ENCODE measurements around the gene SNX30.

The SNX30 gene
- 39.3 to 49.6 (median 47.4) reads per million in 3 donors for total RNA-seq

DNA sequence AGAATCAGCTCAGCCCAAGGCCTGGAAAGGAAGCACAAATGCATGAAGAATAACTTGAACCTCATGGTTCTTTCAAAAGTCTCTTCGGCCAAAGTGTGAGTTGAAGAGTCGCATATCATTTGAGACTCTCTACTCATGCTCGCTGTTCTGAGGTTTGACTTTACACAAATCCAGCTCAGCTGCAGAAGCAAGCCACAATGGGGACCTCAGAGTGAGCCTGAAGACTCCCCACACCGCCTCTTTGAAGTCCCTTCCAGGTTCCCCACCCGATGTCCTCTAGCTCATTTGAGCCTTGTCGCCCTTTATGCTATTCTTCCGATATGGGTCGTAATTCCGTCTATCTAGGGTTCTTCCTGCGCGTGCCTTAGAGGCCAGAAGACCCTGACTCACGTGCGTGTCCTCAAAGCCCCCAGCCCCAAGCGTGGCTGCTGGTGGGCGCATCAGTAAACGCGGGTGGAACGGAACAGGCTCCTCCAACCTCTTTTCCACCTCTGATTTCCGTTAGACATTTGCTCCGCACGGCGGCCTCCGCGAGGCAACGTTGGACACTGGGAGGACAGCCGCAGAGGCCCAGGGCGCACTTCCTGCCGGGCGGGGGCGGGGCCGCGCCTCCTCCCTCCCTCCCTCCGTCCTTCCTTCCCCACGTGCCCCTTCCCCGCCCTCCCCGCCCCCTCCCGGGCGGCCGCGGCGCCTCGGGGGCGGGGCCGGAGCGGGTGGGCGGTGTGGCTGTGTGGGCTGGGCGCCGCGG is at the start of gene SNX30:
Gene SNX30 (plus strand): TSS at position 745 of the 748 bp plus-strand sequence. CDS start 242 bp downstream, outside the sequence.
- Histone ChIP-seq H3K27ac (ENCODE audit: insufficient read depth, low read length, poor library complexity, severe bottlenecking) (peak within 1 kb of the TSS; percentile 69), H3K36me3 (ENCODE audit: control insufficient read depth, insufficient read depth, low read length) (no peaks in the 10 kb centered on the region), H3K27me3 (replicated peaks; ENCODE audit: control insufficient read depth, insufficient read depth, low read length, poor library complexity, severe bottlenecking) (no peaks in the 10 kb centered on the region), H3K4me3 (ENCODE audit: insufficient read depth, low read depth, low read length, poor library complexity, severe bottlenecking) (peak within 1 kb of the TSS; percentile 82), H3K4me1 (ENCODE audit: control insufficient read depth, insufficient read depth, low read length, poor library complexity, severe bottlenecking) (peaks cover 33% of the 10 kb centered on the region), H3K9me3 (ENCODE audit: control insufficient read depth, low read length) (no peaks in the 10 kb centered on the region)
- DNase-seq = peak; percentile 64 to 72 (median 69)

DNA sequence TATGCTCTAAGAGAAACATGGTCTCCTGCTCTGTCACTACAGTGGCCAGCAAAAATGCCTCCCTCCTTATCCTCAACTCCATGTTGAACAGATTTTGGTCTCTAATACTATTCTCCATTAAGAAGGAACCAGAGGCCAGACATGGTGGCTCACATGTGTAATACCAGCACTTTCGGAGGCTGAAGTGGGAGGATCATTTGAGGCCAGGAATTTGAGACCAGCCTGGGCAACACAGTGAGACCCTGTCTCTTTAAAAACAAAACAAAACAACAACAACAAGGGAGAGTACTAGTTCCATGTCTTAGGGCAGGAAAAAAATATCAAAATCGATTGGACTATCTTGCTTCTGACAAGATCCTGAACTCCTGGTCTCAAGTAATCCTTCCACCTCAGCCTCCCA is 47.3 kb upstream of the SNX30 start:
- no peak overlapping the region for H3K27ac ChIP-seq (ENCODE audit: insufficient read depth, low read length, poor library complexity, severe bottlenecking)
- H3K9me3 ChIP-seq (ENCODE audit: control insufficient read depth, low read length) = no peaks in the 10 kb centered on the region
- peaks cover 3% of the 10 kb centered on the region for H3K36me3 ChIP-seq (ENCODE audit: control insufficient read depth, insufficient read depth, low read length)
- no peaks in the 10 kb centered on the region for H3K27me3 ChIP-seq (replicated peaks; ENCODE audit: control insufficient read depth, insufficient read depth, low read length, poor library complexity, severe bottlenecking)
- no peak overlapping the region for H3K4me3 ChIP-seq (ENCODE audit: insufficient read depth, low read depth, low read length, poor library complexity, severe bottlenecking)
- H3K4me1 ChIP-seq (ENCODE audit: control insufficient read depth, insufficient read depth, low read length, poor library complexity, severe bottlenecking) = no peaks in the 10 kb centered on the region
- DNase-seq = no peak

DNA sequence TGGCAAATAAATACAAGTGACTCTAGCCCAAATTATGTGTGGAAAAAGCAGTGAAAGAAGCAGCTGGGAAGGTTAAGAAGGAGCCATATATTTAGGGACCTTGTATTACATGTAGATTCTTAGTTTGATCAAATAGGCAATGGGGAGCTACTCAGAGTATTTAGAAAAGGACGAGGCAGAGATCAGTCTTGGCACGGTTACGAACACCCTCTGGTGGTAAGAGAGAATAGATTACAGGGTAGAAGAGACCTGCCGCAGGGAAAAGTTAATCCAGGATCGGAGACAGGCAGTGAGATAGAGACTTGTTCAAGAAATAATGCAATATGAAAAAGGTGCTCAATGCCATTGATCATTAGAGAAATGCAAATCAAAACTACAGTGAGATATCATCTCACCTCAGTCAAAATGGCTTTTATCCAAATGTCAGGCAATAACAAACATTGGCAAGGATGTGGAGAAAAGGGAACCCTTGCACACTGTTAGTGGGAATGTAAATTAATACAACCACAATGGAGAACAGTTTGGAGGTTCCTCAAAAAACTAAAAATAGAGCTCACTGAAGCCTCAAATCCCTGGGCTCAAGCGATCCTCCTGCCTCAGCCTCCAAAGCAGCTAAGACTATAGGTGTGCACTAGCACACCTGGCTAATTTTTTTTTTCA is 44.7 kb upstream of the SNX30 start:
- Histone ChIP-seq H3K36me3 (ENCODE audit: control insufficient read depth, insufficient read depth, low read length) (no peaks in the 10 kb centered on the region), H3K27me3 (replicated peaks; ENCODE audit: control insufficient read depth, insufficient read depth, low read length, poor library complexity, severe bottlenecking) (no peaks in the 10 kb centered on the region), H3K27ac (ENCODE audit: insufficient read depth, low read length, poor library complexity, severe bottlenecking) (no peak overlapping the region), H3K9me3 (ENCODE audit: control insufficient read depth, low read length) (no peaks in the 10 kb centered on the region), H3K4me1 (ENCODE audit: control insufficient read depth, insufficient read depth, low read length, poor library complexity, severe bottlenecking) (no peaks in the 10 kb centered on the region), H3K4me3 (ENCODE audit: insufficient read depth, low read depth, low read length, poor library complexity, severe bottlenecking) (no peak overlapping the region)
- no peak for DNase-seq

GRCh38 chr9:112711050-112711689 is 39.4 kb upstream of the SNX30 start:
- H3K27me3 ChIP-seq (replicated peaks; ENCODE audit: control insufficient read depth, insufficient read depth, low read length, poor library complexity, severe bottlenecking) = no peaks in the 10 kb centered on the region
- H3K4me3 ChIP-seq (ENCODE audit: insufficient read depth, low read depth, low read length, poor library complexity, severe bottlenecking) = no peak overlapping the region
- no peaks in the 10 kb centered on the region for H3K4me1 ChIP-seq (ENCODE audit: control insufficient read depth, insufficient read depth, low read length, poor library complexity, severe bottlenecking)
- H3K36me3 ChIP-seq (ENCODE audit: control insufficient read depth, insufficient read depth, low read length) = peaks cover 10% of the 10 kb centered on the region
- no peak overlapping the region for H3K27ac ChIP-seq (ENCODE audit: insufficient read depth, low read length, poor library complexity, severe bottlenecking)
- DNase-seq = no peak
- no peaks in the 10 kb centered on the region for H3K9me3 ChIP-seq (ENCODE audit: control insufficient read depth, low read length)

DNA sequence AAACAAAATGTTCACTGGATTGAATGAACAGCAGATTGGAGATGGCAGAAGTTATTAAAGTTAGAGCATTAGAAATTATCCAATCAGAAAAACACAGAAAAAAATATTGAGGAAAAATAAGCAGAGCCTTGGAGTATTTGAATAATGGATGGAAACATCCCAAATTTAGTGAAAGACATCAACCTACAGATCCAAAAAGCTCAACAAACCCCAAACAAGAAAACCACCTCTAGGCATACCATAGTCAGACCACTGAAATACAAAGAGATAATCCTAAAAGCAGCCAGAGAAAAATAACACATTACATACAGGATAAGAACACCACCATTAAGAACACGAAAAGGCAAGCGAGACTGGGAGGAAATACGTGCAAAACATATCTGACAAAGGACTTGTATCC is 37.9 kb upstream of the SNX30 start:
- Histone ChIP-seq H3K27me3 (replicated peaks; ENCODE audit: control insufficient read depth, insufficient read depth, low read length, poor library complexity, severe bottlenecking) (no peaks in the 10 kb centered on the region), H3K27ac (ENCODE audit: insufficient read depth, low read length, poor library complexity, severe bottlenecking) (no peak overlapping the region), H3K4me1 (ENCODE audit: control insufficient read depth, insufficient read depth, low read length, poor library complexity, severe bottlenecking) (no peaks in the 10 kb centered on the region), H3K9me3 (ENCODE audit: control insufficient read depth, low read length) (no peaks in the 10 kb centered on the region), H3K36me3 (ENCODE audit: control insufficient read depth, insufficient read depth, low read length) (peaks cover 10% of the 10 kb centered on the region), H3K4me3 (ENCODE audit: insufficient read depth, low read depth, low read length, poor library complexity, severe bottlenecking) (no peak overlapping the region)
- DNase-seq = no peak

GRCh38 chr9:112717661-112718331 is 32.8 kb upstream of the SNX30 start, which contains the start of gene INIP:
INIP (minus strand) TSS chr9:112718117; CDS start chr9:112716485, 1,632 bp downstream.
- H3K4me3 ChIP-seq (ENCODE audit: insufficient read depth, low read depth, low read length, poor library complexity, severe bottlenecking) = peak within 1 kb of the TSS; percentile 68
- H3K9me3 ChIP-seq (ENCODE audit: control insufficient read depth, low read length) = no peaks in the 10 kb centered on the region
- DNase-seq = peak; percentile 94 to 97 (median 96)
- H3K36me3 ChIP-seq (ENCODE audit: control insufficient read depth, insufficient read depth, low read length) = no peaks in the 10 kb centered on the region
- no peaks in the 10 kb centered on the region for H3K27me3 ChIP-seq (replicated peaks; ENCODE audit: control insufficient read depth, insufficient read depth, low read length, poor library complexity, severe bottlenecking)
- H3K27ac ChIP-seq (ENCODE audit: insufficient read depth, low read length, poor library complexity, severe bottlenecking) = peak within 1 kb of the TSS; percentile 82
- no peaks in the 10 kb centered on the region for H3K4me1 ChIP-seq (ENCODE audit: control insufficient read depth, insufficient read depth, low read length, poor library complexity, severe bottlenecking)

DNA sequence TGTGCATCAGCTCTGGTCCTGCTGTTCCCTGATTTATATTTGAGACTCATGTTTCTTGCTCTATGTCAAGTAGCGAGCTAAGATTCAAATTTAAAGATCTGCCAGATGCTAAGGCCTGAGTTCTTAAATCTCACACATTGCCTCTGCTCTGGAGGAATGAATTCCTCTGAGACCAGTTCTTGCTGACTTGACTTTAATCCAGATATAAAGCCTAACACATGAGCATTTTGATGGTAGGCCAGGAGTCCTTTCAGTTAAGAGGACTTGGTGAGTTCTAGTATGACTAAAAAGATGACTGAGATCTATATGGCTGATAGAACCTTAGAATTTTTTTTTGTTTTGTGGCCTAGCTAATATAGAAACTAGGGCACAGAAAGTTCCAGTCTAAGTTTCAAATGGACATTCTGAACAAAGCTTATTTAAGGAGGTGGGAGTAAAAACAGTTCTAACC is 31.3 kb upstream of the SNX30 start:
- Histone ChIP-seq H3K4me3 (ENCODE audit: insufficient read depth, low read depth, low read length, poor library complexity, severe bottlenecking) (no peak overlapping the region), H3K4me1 (ENCODE audit: control insufficient read depth, insufficient read depth, low read length, poor library complexity, severe bottlenecking) (no peaks in the 10 kb centered on the region), H3K9me3 (ENCODE audit: control insufficient read depth, low read length) (no peaks in the 10 kb centered on the region), H3K27ac (ENCODE audit: insufficient read depth, low read length, poor library complexity, severe bottlenecking) (no peak overlapping the region), H3K27me3 (replicated peaks; ENCODE audit: control insufficient read depth, insufficient read depth, low read length, poor library complexity, severe bottlenecking) (no peaks in the 10 kb centered on the region), H3K36me3 (ENCODE audit: control insufficient read depth, insufficient read depth, low read length) (no peaks in the 10 kb centered on the region)
- no peak for DNase-seq

DNA sequence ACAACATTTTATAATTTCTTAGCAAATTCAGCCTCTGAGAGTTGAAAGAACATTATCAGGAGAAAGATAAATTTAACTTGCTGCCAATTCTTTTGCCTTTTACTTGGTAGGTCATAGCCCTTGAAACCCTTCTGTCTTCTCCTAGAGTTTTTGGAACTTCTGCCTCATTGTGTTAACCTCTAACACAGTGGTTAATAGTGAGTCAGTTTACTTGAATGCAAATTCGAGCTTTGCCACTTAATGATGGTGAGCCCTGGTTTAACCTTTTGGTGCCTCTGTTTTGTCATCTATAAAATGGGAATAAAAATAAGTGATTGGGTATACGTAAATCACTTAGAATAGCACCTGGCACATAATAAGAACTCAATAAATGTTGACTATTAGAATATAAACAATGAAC is 30.9 kb upstream of the SNX30 start:
- H3K9me3 ChIP-seq (ENCODE audit: control insufficient read depth, low read length) = no peaks in the 10 kb centered on the region
- DNase-seq = no peak

DNA sequence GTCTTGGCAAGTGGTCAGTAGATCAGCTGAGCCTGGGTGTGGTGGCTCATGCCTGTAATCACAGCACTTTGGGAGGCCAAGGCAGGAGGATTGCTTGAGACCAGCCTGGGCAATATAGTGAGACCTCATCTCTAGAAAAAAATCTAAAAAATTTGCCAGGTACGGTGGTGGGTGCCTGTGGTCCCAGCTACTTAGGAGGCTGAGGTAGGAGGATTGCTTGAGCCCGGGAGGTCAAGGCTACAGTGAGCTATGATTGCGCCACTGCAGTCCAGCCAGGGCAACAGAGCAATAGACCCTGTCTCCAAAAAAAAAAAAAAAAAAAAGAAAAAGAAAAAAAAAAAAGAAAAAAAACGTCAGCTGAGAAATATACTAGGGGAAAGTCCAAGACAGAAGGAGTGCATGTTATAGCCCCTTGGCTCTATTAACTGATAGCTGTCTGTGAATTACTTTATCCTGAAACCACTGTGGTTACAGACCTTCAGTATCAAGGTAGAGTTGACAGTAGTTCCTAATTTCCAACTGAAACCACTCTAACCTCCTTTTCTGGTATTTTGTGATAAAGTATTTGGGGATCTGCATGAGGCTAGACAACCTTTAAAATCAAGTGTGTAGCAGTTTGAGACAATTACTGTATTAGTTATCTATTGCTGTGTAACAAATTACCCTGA is 30.3 kb upstream of the SNX30 start:
- DNase-seq = no peak
- Histone ChIP-seq H3K9me3 (ENCODE audit: control insufficient read depth, low read length) (no peaks in the 10 kb centered on the region), H3K27me3 (replicated peaks; ENCODE audit: control insufficient read depth, insufficient read depth, low read length, poor library complexity, severe bottlenecking) (no peaks in the 10 kb centered on the region), H3K4me1 (ENCODE audit: control insufficient read depth, insufficient read depth, low read length, poor library complexity, severe bottlenecking) (no peaks in the 10 kb centered on the region), H3K4me3 (ENCODE audit: insufficient read depth, low read depth, low read length, poor library complexity, severe bottlenecking) (no peak overlapping the region), H3K27ac (ENCODE audit: insufficient read depth, low read length, poor library complexity, severe bottlenecking) (no peak overlapping the region), H3K36me3 (ENCODE audit: control insufficient read depth, insufficient read depth, low read length) (no peaks in the 10 kb centered on the region)

More for the DNA sequence above, 30.9 kb upstream of the SNX30 start:
- H3K36me3 ChIP-seq (ENCODE audit: control insufficient read depth, insufficient read depth, low read length) = no peaks in the 10 kb centered on the region
- no peaks in the 10 kb centered on the region for H3K27me3 ChIP-seq (replicated peaks; ENCODE audit: control insufficient read depth, insufficient read depth, low read length, poor library complexity, severe bottlenecking)
- no peak overlapping the region for H3K4me3 ChIP-seq (ENCODE audit: insufficient read depth, low read depth, low read length, poor library complexity, severe bottlenecking)
- no peaks in the 10 kb centered on the region for H3K4me1 ChIP-seq (ENCODE audit: control insufficient read depth, insufficient read depth, low read length, poor library complexity, severe bottlenecking)
- H3K27ac ChIP-seq (ENCODE audit: insufficient read depth, low read length, poor library complexity, severe bottlenecking) = no peak overlapping the region
